Measurements from ENCODE around the gene TMEM11. TPM values are rescaled to one million over a fixed set of nuclear protein-coding genes. Genes with fewer than 3 reads are reported as not detected.

Gene TMEM11
- total and polyA plus RNA-seq, 2 of the 8 experiments (the other 6 are each of a cell fraction or from before 2014, with no cell fraction given) = 33.3 to 90.4 TPM

DNA sequence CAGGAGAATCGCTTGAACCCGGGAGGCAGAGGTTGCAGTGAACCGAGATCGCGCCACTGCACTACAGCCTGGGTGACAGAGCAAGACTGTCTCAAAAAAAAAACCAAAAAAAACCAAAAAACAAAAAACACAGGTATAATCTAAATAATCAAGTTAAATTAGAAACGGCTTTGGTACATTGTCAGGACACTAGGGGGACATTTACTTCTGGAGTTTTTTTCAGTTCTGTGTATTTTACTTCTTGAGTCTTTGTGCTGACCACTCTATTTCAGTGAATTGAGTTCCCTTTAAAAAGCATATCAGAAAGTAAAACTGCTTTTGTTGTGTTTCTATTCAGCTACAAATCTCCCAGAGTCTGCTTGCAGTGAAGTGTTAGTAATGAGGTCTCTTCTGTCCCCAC is 50.9 kb downstream of the TMEM11 start:
- Histone ChIP-seq H3K79me2 (ENCODE audit: control insufficient read depth in 1 of 2, insufficient read depth in 2 of 2, low read length in 2 of 2) (no peaks in the 10 kb centered on the region), H2BK15ac (ENCODE audit: low read length) (no peak overlapping the region), H3K27ac (ENCODE audit: low read depth, low read length) (no peak overlapping the region), H3K23ac (ENCODE audit: insufficient read length) (no peak overlapping the region), H3K4me2 (ENCODE audit: insufficient read depth in 1 of 2, low read depth in 2 of 2, low read length in 2 of 2) (no peak overlapping the region), H2BK20ac (ENCODE audit: low read length) (no peak overlapping the region), H3K23me2 (ENCODE audit: low read depth, low read length) (no peaks in the 10 kb centered on the region), H3K9ac (replicated peaks in 1 of 4; ENCODE audit: extremely low read depth in 1 of 4, low read depth in 3 of 4, low read length in 3 of 4) (no peak overlapping the region), H3K4ac (replicated peaks; ENCODE audit: insufficient read length, low read depth, low read length) (no peak overlapping the region), H4K20me1 (replicated peaks in 1 of 2; ENCODE audit: control insufficient read depth in 1 of 2, insufficient read depth in 2 of 2, low read length in 2 of 2) (no peaks in the 10 kb centered on the region), H2AFZ (ENCODE audit: low read length) (no peak overlapping the region), H4K91ac (replicated peaks; ENCODE audit: insufficient read length, low read length) (no peak overlapping the region), H3K36me3 (ENCODE audit: control insufficient read depth in 2 of 4, insufficient read depth in 4 of 4, low read length in 3 of 4) (no peaks in the 10 kb centered on the region), H3K27me3 (replicated peaks in 1 of 4; ENCODE audit: control insufficient read depth in 3 of 4, extremely low read depth in 1 of 4, insufficient read depth in 3 of 4, low read length in 3 of 4) (no peaks in the 10 kb centered on the region), H3K14ac (ENCODE audit: insufficient read length) (no peak overlapping the region), H3K18ac (ENCODE audit: extremely low read depth, low read length) (no peak overlapping the region), H2BK12ac (ENCODE audit: low read depth, low read length) (no peak overlapping the region), H3K56ac (replicated peaks; ENCODE audit: insufficient read length, low read depth, low read length) (no peak overlapping the region), H4K5ac (ENCODE audit: insufficient read length, low read depth, low read length) (no peak overlapping the region), H3K4me3 (ENCODE audit: extremely low read depth in 1 of 4, insufficient read depth in 2 of 4, low read depth in 3 of 4, low read length in 4 of 4) (no peak overlapping the region), H4K8ac (ENCODE audit: extremely low read depth, insufficient read depth, low read length) (no peak overlapping the region), H2AK5ac (ENCODE audit: low read depth, low read length) (no peak overlapping the region), H3K79me1 (ENCODE audit: low read depth, low read length) (no peaks in the 10 kb centered on the region), H3K4me1 (replicated peaks in 1 of 4; ENCODE audit: control insufficient read depth in 3 of 4, insufficient read depth in 4 of 4, low read length in 3 of 4) (no peaks in the 10 kb centered on the region), H3K9me3 (ENCODE audit: insufficient read depth in 2 of 2, low read depth in 1 of 2, low read length in 1 of 2) (no peaks in the 10 kb centered on the region), H2BK5ac (ENCODE audit: low read depth, low read length) (no peak overlapping the region), H2BK120ac (replicated peaks; ENCODE audit: low read depth, low read length) (no peak overlapping the region)
- ChIA-PET POLR2A (ENCODE audit: partially characterized antibody) (interaction anchor here (0.6 kb wide), 2 partner anchors 57 to 391 kb away, joined by 3 read pairs; no protein-coding TSS in a partner anchor), CTCF (ENCODE audit: partially characterized antibody) (interaction anchor here (0.8 to 1.9 kb wide), 7 partner anchors 11 to 149 kb away, joined by 3 to 16 read pairs (median 4); no protein-coding TSS in a partner anchor)
- DNase-seq (ENCODE audit: low read depth in 1 of 2, low spot score in 2 of 2) = no peak
- FAIRE-seq = no peak
- TF ChIP-seq SIX5 (IDR thresholded peaks at IDR 0.05; ENCODE audit: low read depth, low read length) = no peak
- WGBS, 2 experiments (ENCODE audit: extremely low coverage in 1 of 2, insufficient coverage in 1 of 2, insufficient read length in 1 of 2, insufficient replicate concordance in 2 of 2, low coverage in 1 of 2, low lambda C conversion rate in 2 of 2, missing lambda C conversion rate in 1 of 2) = 97% methylated on average over 6 of the region's 6 CpGs; no CpG with 5 or more reads in 1 of the 2 experiments

Data from H1 (cell line).